Measurements from ENCODE around the gene ABAT. TPM values are rescaled to one million over a fixed set of nuclear protein-coding genes. Genes with fewer than 3 reads are reported as not detected.
"Not testable (repeated sequence)": the region's sequence is repeated elsewhere in the genome, so short reads cannot be mapped to it uniquely, and the experiment has no call there.

The ABAT gene
- total RNA-seq, 6 experiments from 2014 or later = 160 to 378 (median 305) TPM

DNA sequence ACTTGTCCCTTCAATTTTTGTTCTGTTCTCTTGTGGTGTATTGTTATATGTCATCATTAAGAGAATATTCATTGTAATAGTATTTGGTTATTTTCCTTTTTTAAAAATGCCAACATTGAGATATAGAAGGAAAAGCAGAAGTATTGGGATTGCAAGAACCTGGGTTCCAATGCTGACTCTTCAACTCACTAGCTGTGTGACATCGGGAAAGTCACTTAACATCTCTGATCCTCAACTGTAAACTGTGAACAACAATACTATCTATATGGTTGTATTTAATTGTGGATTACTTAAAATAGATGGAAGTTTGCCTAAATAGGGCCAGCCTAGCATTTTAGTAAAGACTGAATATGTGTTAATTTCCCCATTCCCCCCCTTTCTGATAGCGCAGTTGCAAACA is 67.2 kb downstream of the ABAT start:
- Histone ChIP-seq H3K4me1 (peaks cover 0 to 36% (median 10%) of the 10 kb centered on the region in 4 donors), H3K4me3 (peak overlapping the region in 1 of 3 donors; percentile 0), H3K27me3 (no peaks in the 10 kb centered on the region), H3K9me3 (no peaks in the 10 kb centered on the region), H3K36me3 (peaks cover 0 to 2% (median 0%) of the 10 kb centered on the region in 4 donors), H3K27ac (peak overlapping the region; percentile 31 to 95 (median 83))
- TF ChIP-seq, protein P1, sequence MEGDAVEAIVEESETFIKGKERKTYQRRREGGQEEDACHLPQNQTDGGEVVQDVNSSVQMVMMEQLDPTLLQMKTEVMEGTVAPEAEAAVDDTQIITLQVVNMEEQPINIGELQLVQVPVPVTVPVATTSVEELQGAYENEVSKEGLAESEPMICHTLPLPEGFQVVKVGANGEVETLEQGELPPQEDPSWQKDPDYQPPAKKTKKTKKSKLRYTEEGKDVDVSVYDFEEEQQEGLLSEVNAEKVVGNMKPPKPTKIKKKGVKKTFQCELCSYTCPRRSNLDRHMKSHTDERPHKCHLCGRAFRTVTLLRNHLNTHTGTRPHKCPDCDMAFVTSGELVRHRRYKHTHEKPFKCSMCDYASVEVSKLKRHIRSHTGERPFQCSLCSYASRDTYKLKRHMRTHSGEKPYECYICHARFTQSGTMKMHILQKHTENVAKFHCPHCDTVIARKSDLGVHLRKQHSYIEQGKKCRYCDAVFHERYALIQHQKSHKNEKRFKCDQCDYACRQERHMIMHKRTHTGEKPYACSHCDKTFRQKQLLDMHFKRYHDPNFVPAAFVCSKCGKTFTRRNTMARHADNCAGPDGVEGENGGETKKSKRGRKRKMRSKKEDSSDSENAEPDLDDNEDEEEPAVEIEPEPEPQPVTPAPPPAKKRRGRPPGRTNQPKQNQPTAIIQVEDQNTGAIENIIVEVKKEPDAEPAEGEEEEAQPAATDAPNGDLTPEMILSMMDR (IDR thresholded peaks at IDR 0.05) = no peak
- no peak for TF ChIP-seq POLR2A (IDR thresholded peaks at IDR 0.05)
- DNase-seq (no peak), ATAC-seq (no peak)
- intact Hi-C loops (cut with DNase I) = no loop called here
- WGBS (ENCODE audit: insufficient coverage, low coverage, low lambda C conversion rate, missing lambda C conversion rate) = 58% methylated on average over 2 of the region's 2 CpGs

DNA sequence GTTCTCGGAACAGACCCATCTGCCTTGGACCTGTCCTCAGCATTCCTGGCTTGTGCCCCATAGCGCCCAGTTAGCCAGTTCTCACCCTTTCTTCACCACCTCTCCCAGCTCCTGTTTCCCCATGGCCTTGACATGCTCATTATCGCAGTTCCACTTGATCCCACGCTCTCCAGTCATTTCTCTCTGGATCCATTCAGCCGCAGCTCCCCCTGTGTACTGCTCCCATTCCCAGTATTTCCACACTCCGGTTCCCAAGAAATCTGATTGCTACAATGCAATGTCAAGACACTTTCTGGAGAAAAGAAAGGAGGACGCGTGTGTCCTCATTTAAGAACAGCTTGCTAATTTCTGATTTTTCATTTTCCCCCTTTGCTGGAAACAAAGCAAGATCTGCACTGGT is 67.7 kb downstream of the ABAT start:
- ATAC-seq = peak; percentile 46 to 55 (median 48)
- TF ChIP-seq, protein P1 (IDR thresholded peaks at IDR 0.05) = no peak
- TF ChIP-seq POLR2A (IDR thresholded peaks at IDR 0.05) = no peak
- Histone ChIP-seq H3K9me3 (no peaks in the 10 kb centered on the region), H3K27ac (peak overlapping the region; percentile 31 to 95 (median 83)), H3K27me3 (no peaks in the 10 kb centered on the region), H3K4me3 (no peak overlapping the region), H3K36me3 (peaks cover 0 to 6% (median 0%) of the 10 kb centered on the region in 4 donors), H3K4me1 (peaks cover 0 to 36% (median 10%) of the 10 kb centered on the region in 4 donors)
- DNase-seq = no peak
- 21% methylated on average over 7 of the region's 8 CpGs for WGBS (ENCODE audit: insufficient coverage, low coverage, low lambda C conversion rate, missing lambda C conversion rate)
- intact Hi-C loops (cut with DNase I) = no loop called here

DNA sequence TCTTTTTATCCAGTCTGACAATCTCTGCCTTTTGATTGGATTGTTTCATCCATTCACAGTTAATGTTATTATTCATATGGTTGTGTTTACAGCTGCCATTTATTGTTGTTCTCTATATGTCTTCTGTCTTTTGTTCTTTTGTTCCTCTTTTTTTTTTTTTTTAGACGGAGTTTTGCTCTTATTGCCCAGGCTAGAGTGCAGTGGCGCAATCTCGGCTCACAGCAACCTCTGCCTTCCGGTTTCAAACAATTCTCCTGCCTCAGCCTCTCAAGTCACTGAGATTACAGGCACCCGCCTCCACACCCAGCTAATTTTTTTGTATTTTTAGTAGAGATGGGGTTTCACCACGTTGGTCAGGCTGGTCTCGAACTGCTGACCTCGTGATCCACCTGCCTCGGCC is 74.5 kb downstream of the ABAT start:
- DNase-seq; H3K27ac ChIP-seq; ATAC-seq; H3K9me3 ChIP-seq; H3K4me3 ChIP-seq; intact Hi-C loops (cut with DNase I); H3K27me3 ChIP-seq; H3K4me1 ChIP-seq: not testable (repeated sequence)
- WGBS (ENCODE audit: insufficient coverage, low coverage, low lambda C conversion rate, missing lambda C conversion rate) = 89% methylated on average over 7 of the region's 9 CpGs
- H3K36me3 ChIP-seq = peaks cover 0 to 51% (median 21%) of the 10 kb centered on the region in 4 donors

DNA sequence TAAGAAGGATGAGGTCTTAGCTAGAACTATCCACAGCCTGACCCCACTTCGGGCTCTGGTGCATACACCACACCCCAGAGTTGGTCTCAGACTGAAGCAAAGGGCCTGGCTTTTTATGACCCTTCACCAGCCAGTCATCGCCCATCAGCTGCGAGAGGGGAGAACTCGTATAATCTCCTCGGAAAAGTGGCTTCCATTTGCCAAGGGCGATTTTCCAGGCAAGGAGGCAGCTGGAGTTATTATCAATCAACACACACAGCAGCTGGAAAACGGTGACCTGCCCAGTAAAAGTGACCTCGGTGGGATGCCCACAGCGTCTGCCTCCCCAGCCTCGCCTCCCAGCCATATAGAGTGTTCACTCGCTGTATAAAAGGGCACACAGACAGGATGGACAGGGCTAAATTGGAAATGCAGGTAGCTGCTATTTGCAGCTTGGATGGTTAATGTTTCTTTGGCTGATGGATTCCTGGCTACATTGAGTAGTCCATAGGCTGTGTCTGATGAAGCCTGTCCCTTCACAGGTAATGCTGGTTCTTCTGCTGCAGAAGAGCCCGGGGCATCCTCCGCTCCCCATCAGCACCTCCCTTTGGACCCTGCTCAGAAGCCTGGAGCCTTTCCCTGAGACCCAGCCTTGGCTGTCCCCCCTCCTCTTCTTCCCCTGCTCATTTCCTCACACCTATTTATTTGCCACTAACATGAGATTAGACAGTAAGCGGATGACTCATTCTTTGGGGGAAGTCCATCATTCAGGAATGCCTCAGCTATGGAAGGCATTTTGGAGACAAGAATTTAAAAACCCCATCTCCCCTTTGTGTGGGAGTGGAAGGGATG is 77.3 kb downstream of the ABAT start:
- ATAC-seq = peak in 2 of 4 donors; percentile 26 to 94

More for the DNA sequence above, 77.3 kb downstream of the ABAT start:
- Histone ChIP-seq H3K36me3 (peaks cover 4 to 54% (median 25%) of the 10 kb centered on the region in 4 donors), H3K9me3 (no peaks in the 10 kb centered on the region), H3K27ac (peak overlapping the region in 1 of 3 donors; percentile 21), H3K27me3 (no peaks in the 10 kb centered on the region), H3K4me1 (no peaks in the 10 kb centered on the region), H3K4me3 (no peak overlapping the region)
- no peak for DNase-seq
- intact Hi-C loops (cut with DNase I) = no loop called here
- 62% methylated on average over 7 of the region's 14 CpGs for WGBS (ENCODE audit: insufficient coverage, low coverage, low lambda C conversion rate, missing lambda C conversion rate)
- no peak for TF ChIP-seq POLR2A (IDR thresholded peaks at IDR 0.05)
- TF ChIP-seq, protein P1 (IDR thresholded peaks at IDR 0.05) = no peak

Measured in right lobe of liver (tissue), 6 donors.